HEK293T (cell line): ENCODE results near the gene KIAA0040.

Source experiments
- CTCF ChIA-PET: fragments of 350-600 bp; formaldehyde crosslinking; extraction: SDS; loops from one replicate; lab custom pipeline; 2021; ENCODE audit warnings: antibody characterized with exemption, inconsistent platforms; lab: Yijun Ruan, JAX
- POLR2A ChIA-PET: fragments of 350-600 bp; formaldehyde crosslinking; extraction: SDS; loops from one replicate; lab custom pipeline; 2020; ENCODE audit warnings: antibody characterized with exemption, inconsistent platforms; lab: Yijun Ruan, JAX
- DNase-seq: peaks from one replicate; pipeline ENCODE4 v3.0.0; 2012; ENCODE audit warnings: mixed read lengths; ENCODE audit errors: extremely low spot score
- ARNT ChIP-seq: fragments of 450-650 bp; IDR thresholded peaks from 2 replicates; pipeline ENCODE4 v1.6.1; 2017; ENCODE audit warnings: mild to moderate bottlenecking
- CTBP1 ChIP-seq: fragments of 450-650 bp; IDR thresholded peaks from 2 replicates; pipeline ENCODE4 v1.6.1; 2016; ENCODE audit warnings: borderline replicate concordance
- ELF4 ChIP-seq: fragments of 450-650 bp; IDR thresholded peaks from 2 replicates; pipeline ENCODE4 v1.6.1; 2017; ENCODE audit warnings: antibody characterized with exemption
- FOXA1 ChIP-seq: fragments of 450-650 bp; IDR thresholded peaks from 2 replicates; pipeline ENCODE4 v1.6.1; 2016; ENCODE audit warnings: mild to moderate bottlenecking
- FOXK2 ChIP-seq: fragments of 450-650 bp; IDR thresholded peaks from 2 replicates; pipeline ENCODE4 v1.6.1; 2016; ENCODE audit warnings: mild to moderate bottlenecking
- FOXM1 ChIP-seq: fragments of 450-650 bp; IDR thresholded peaks from 2 replicates; pipeline ENCODE4 v1.6.1; 2017; ENCODE audit warnings: mild to moderate bottlenecking, borderline replicate concordance
- HDGF ChIP-seq: fragments of 450-650 bp; IDR thresholded peaks from 2 replicates; pipeline ENCODE4 v1.6.1; 2017; ENCODE audit warnings: antibody characterized with exemption, borderline replicate concordance
- L3MBTL2 ChIP-seq: fragments of 450-650 bp; conservative IDR thresholded peaks from 2 replicates; pipeline ENCODE4 v1.6.1; 2016; ENCODE audit warnings: mild to moderate bottlenecking
- LEF1 ChIP-seq: fragments of 450-650 bp; IDR thresholded peaks from 2 replicates; pipeline ENCODE4 v1.6.1; 2017; ENCODE audit warnings: mild to moderate bottlenecking, borderline replicate concordance
- NFRKB ChIP-seq: fragments of 450-650 bp; IDR thresholded peaks from 2 replicates; pipeline ENCODE4 v1.6.1; 2016; ENCODE audit warnings: mild to moderate bottlenecking, moderate library complexity
- SP1 ChIP-seq: fragments of 450-650 bp; IDR thresholded peaks from 2 replicates; pipeline ENCODE4 v1.6.1; 2017
- SUZ12 ChIP-seq: fragments of 450-650 bp; IDR thresholded peaks from 2 replicates; pipeline ENCODE4 v1.6.1; 2016; ENCODE audit warnings: mild to moderate bottlenecking
- TARDBP ChIP-seq: fragments of 450-650 bp; IDR thresholded peaks from 2 replicates; pipeline ENCODE4 v1.6.1; 2016
- ZNF384 ChIP-seq: fragments of 450-650 bp; IDR thresholded peaks from 2 replicates; pipeline ENCODE4 v1.6.1; 2016
- TF ChIP-seq, protein P1 (sequence below): fragments of 450-650 bp; IDR thresholded peaks from 2 replicates; pipeline ENCODE4 v1.6.1; 2016

KIAA0040 gene

GRCh38 chr1:175210744-175211143 lies 18.2 kb upstream of the KIAA0040 start:
- no peak for DNase-seq
- ChIA-PET CTCF (interaction anchor here (1.1 kb wide), 1 partner anchor 10 kb away, joined by 3 read pairs; no protein-coding TSS in a partner anchor), POLR2A (no interaction called here)
- TF ChIP-seq FOXM1 (no peak), HDGF (no peak), TARDBP (no peak), SP1 (no peak)

- no peak for DNase-seq
- no peak for TF ChIP-seq L3MBTL2
- TF ChIP-seq ELF4 = no peak
- no peak for TF ChIP-seq NFRKB
- TF ChIP-seq HDGF = no peak
- TF ChIP-seq FOXM1 = no peak
- TF ChIP-seq TARDBP = no peak
- no peak for TF ChIP-seq ZNF384
- no peak for TF ChIP-seq ARNT
- no peak for TF ChIP-seq SP1
- no peak for TF ChIP-seq FOXA1
- TF ChIP-seq LEF1 = no peak
- POLR2A ChIA-PET = no interaction called here
- CTCF ChIA-PET = no interaction called here
Observed at GRCh38 chr1:175209493-175209921, 16.9 kb upstream of the KIAA0040 start.

DNA sequence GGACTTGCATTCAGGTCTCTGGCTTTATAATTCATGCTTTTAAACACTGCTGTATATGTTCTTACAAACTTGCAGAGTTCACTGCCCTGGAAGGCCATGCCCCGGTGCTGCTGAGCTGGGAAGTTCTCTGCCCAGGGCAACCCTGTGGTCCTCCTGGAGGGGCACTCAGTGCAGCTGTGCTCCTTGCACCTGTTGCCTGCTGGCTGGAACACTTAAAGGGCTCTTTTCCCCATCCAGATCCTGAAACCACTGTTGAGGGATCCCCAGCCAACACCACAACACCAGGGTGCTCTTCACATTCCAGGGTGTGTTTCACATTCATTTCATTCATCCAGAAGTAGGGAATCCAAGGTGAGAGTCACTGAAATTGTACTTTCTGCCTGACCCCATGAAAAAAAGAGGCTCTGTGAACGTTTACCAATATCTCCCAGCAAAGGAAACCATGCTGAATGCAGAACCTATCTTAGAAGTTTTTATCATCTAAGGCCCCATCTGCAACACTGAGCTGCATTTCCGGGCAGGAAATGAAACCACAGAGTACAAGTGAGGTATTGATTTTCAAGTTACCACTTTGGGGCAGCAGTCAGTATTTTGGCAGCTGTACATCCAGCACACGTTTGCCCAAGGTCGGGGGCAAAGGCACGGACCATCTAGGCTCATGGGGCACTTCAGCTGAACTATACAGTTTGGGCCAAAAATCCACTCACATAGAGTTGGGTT lies 16.4 kb upstream of the KIAA0040 start:
- CTCF ChIA-PET = no interaction called here
- DNase-seq = no peak

GRCh38 chr1:175207971-175208370 lies 15.4 kb upstream of the KIAA0040 start:
- DNase-seq = no peak
- ChIA-PET CTCF (interaction anchor here (0.6 kb wide), 1 partner anchor 53 kb away, joined by 3 read pairs; no protein-coding TSS in a partner anchor), POLR2A (no interaction called here)
- TF ChIP-seq ELF4 (no peak), CTBP1 (no peak), FOXA1 (no peak), HDGF (no peak)
- TF ChIP-seq, protein P1, sequence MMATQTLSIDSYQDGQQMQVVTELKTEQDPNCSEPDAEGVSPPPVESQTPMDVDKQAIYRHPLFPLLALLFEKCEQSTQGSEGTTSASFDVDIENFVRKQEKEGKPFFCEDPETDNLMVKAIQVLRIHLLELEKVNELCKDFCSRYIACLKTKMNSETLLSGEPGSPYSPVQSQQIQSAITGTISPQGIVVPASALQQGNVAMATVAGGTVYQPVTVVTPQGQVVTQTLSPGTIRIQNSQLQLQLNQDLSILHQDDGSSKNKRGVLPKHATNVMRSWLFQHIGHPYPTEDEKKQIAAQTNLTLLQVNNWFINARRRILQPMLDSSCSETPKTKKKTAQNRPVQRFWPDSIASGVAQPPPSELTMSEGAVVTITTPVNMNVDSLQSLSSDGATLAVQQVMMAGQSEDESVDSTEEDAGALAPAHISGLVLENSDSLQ = no peak

More for the DNA sequence above, 16.4 kb upstream of the KIAA0040 start:
- TF ChIP-seq FOXM1 (no peak), FOXK2 (no peak), SUZ12 (no peak)
- POLR2A ChIA-PET = no interaction called here

GRCh38 chr1:175206687-175207086 lies 14.1 kb upstream of the KIAA0040 start:
- DNase-seq = no peak
- POLR2A ChIA-PET = no interaction called here
- CTCF ChIA-PET = no interaction called here
- no peak for TF ChIP-seq SUZ12
- no peak for TF ChIP-seq ARNT
- TF ChIP-seq FOXK2 = no peak

DNA sequence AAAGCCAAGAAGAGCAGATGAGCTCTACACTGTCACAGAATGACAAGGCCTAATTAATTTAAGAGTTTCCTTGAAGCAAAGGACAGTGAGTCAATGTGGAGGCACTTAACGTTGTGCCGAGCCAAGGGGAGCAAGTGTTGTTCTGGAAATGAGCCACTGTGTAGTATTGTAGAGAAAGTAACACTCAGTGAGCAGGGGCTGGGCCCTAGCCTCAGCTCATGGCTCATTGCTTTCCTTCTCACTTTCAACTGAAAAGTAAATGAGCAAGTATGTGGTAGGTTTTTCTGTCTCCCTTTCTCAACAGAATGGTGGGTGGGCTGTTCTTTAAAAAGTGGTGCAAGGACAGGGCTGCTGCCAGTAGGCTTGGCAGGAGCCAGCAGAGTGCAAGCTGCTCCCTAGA lies 11.8 kb upstream of the KIAA0040 start:
- ChIA-PET POLR2A (no interaction called here), CTCF (interaction anchor here (0.6 kb wide), 1 partner anchor 35 kb away, joined by 5 read pairs; no protein-coding TSS in a partner anchor)
- DNase-seq = no peak
- no peak for TF ChIP-seq ZNF384
- TF ChIP-seq ARNT = no peak
- TF ChIP-seq FOXA1 = no peak
- no peak for TF ChIP-seq SUZ12
- no peak for TF ChIP-seq CTBP1
- TF ChIP-seq SP1 = no peak
- TF ChIP-seq ELF4 = no peak
- no peak for TF ChIP-seq FOXM1

DNA sequence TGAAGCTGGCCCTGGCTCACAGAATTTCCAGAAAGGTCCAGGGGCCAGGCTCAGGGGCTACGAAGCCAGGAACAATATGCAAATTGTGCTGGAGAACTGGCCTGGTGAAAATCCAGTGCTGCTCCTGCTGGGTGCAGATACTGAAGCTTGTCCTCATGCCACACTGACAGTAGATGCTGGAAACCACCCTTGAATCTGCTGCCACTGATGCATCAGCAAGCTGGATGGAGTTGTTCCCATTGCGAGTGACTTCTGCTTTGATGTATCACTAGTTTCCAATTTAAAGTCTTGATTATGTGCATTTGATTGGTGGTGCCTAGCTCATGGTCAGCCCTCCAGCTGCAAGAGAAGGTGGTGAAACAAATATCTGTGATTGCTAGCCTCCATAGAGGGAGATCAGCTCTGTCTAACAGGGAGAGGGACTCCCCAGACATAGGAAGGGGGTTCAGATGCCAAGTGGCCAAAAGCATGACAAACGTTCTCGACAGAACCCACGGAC lies 11.0 kb upstream of the KIAA0040 start:
- no peak for DNase-seq
- CTCF ChIA-PET = no interaction called here
- TF ChIP-seq SUZ12 (no peak), FOXK2 (no peak), L3MBTL2 (no peak), FOXA1 (no peak), ZNF384 (no peak), ELF4 (no peak), HDGF (no peak), ARNT (no peak)
- TF ChIP-seq, protein P1 = no peak
- POLR2A ChIA-PET = no interaction called here
